ENCODE results near the gene WDR26. TPM values are rescaled to one million over a fixed set of nuclear protein-coding genes. Genes with fewer than 3 reads are reported as not detected.

Gene WDR26
- total and polyA plus RNA-seq, 9 of the 15 experiments (the other 6 are each of a cell fraction or from before 2014, with no cell fraction given) = 11.5 to 66.0 (median 39.8) TPM

DNA sequence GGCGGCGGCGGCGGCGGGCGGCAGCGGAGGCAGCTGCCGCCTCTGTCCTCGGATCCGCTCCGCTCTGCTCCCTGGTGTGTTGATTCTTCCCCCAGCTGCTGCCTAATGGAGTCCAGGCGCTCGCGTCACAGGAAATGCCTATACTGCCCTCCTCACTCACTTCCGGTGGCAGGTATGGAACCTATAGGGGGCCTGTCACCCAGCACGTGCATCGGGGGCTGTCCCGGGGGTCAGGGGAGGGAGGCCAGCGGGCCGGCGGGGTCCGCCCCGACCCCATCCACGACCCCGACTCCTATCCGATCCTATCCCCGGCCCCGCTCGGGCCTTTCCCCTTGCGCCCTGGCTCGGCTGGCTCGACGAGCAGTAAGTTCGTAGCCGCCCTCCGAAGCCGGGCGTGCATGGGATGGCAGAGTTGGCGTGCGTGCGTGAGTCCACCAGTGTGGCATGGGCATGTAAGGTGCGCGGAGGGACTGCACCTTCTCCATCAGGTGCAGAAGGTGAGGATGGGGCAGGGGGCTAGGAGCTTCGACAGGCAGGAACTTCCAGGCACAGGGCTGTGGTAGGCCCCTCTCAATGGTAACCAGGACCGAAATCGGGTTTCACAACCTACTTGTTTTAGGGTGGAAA is at the start of gene WDR26 (continued):
- TF ChIP-seq ZNF764 (CRISPR knock-in tag; IDR thresholded peaks at IDR 0.05; ENCODE audit: low read depth) = no peak
- TF ChIP-seq EP400 (IDR thresholded peaks at IDR 0.05) = peak; percentile 96
- TF ChIP-seq SAP30 (IDR thresholded peaks at IDR 0.05; ENCODE audit: borderline replicate concordance, insufficient read depth, low read depth, low read length, poor library complexity, severe bottlenecking) = peak; percentile 97
- 0 out of 2 replicates have a peak, but pooled peaks have one; percentile 67 for TF ChIP-seq ZZZ3 (IDR thresholded peaks at IDR 0.05)
- TF ChIP-seq, protein P1, sequence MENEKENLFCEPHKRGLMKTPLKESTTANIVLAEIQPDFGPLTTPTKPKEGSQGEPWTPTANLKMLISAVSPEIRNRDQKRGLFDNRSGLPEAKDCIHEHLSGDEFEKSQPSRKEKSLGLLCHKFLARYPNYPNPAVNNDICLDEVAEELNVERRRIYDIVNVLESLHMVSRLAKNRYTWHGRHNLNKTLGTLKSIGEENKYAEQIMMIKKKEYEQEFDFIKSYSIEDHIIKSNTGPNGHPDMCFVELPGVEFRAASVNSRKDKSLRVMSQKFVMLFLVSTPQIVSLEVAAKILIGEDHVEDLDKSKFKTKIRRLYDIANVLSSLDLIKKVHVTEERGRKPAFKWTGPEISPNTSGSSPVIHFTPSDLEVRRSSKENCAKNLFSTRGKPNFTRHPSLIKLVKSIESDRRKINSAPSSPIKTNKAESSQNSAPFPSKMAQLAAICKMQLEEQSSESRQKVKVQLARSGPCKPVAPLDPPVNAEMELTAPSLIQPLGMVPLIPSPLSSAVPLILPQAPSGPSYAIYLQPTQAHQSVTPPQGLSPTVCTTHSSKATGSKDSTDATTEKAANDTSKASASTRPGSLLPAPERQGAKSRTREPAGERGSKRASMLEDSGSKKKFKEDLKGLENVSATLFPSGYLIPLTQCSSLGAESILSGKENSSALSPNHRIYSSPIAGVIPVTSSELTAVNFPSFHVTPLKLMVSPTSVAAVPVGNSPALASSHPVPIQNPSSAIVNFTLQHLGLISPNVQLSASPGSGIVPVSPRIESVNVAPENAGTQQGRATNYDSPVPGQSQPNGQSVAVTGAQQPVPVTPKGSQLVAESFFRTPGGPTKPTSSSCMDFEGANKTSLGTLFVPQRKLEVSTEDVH (IDR thresholded peaks at IDR 0.05; ENCODE audit: low read depth, partially characterized antibody) = peak; percentile 75
- TF ChIP-seq ZBTB1 (CRISPR knock-in tag; IDR thresholded peaks at IDR 0.05; ENCODE audit: borderline replicate concordance, low read depth) = 0 out of 2 replicates have a peak, but pooled peaks have one; percentile 60
- TF ChIP-seq ZNF124 (CRISPR knock-in tag; IDR thresholded peaks at IDR 0.05) = no peak
- TF ChIP-seq, protein P2, sequence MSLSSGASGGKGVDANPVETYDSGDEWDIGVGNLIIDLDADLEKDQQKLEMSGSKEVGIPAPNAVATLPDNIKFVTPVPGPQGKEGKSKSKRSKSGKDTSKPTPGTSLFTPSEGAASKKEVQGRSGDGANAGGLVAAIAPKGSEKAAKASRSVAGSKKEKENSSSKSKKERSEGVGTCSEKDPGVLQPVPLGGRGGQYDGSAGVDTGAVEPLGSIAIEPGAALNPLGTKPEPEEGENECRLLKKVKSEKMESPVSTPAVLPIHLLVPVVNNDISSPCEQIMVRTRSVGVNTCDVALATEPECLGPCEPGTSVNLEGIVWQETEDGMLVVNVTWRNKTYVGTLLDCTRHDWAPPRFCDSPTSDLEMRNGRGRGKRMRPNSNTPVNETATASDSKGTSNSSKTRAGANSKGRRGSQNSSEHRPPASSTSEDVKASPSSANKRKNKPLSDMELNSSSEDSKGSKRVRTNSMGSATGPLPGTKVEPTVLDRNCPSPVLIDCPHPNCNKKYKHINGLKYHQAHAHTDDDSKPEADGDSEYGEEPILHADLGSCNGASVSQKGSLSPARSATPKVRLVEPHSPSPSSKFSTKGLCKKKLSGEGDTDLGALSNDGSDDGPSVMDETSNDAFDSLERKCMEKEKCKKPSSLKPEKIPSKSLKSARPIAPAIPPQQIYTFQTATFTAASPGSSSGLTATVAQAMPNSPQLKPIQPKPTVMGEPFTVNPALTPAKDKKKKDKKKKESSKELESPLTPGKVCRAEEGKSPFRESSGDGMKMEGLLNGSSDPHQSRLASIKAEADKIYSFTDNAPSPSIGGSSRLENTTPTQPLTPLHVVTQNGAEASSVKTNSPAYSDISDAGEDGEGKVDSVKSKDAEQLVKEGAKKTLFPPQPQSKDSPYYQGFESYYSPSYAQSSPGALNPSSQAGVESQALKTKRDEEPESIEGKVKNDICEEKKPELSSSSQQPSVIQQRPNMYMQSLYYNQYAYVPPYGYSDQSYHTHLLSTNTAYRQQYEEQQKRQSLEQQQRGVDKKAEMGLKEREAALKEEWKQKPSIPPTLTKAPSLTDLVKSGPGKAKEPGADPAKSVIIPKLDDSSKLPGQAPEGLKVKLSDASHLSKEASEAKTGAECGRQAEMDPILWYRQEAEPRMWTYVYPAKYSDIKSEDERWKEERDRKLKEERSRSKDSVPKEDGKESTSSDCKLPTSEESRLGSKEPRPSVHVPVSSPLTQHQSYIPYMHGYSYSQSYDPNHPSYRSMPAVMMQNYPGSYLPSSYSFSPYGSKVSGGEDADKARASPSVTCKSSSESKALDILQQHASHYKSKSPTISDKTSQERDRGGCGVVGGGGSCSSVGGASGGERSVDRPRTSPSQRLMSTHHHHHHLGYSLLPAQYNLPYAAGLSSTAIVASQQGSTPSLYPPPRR (CRISPR knock-in tag; IDR thresholded peaks at IDR 0.05; ENCODE audit: borderline replicate concordance) = peak; percentile 59; the same call in 1 of the 2 replicates
- TF ChIP-seq CEBPG (CRISPR knock-in tag; IDR thresholded peaks at IDR 0.05) = no peak; the same call in 1 of the 2 replicates
- TF ChIP-seq CEBPG (tag; conservative IDR thresholded peaks at IDR 0.05 in 1 of 2, IDR thresholded peaks at IDR 0.05 in 1 of 2) = no peak
- TF ChIP-seq, protein P3, sequence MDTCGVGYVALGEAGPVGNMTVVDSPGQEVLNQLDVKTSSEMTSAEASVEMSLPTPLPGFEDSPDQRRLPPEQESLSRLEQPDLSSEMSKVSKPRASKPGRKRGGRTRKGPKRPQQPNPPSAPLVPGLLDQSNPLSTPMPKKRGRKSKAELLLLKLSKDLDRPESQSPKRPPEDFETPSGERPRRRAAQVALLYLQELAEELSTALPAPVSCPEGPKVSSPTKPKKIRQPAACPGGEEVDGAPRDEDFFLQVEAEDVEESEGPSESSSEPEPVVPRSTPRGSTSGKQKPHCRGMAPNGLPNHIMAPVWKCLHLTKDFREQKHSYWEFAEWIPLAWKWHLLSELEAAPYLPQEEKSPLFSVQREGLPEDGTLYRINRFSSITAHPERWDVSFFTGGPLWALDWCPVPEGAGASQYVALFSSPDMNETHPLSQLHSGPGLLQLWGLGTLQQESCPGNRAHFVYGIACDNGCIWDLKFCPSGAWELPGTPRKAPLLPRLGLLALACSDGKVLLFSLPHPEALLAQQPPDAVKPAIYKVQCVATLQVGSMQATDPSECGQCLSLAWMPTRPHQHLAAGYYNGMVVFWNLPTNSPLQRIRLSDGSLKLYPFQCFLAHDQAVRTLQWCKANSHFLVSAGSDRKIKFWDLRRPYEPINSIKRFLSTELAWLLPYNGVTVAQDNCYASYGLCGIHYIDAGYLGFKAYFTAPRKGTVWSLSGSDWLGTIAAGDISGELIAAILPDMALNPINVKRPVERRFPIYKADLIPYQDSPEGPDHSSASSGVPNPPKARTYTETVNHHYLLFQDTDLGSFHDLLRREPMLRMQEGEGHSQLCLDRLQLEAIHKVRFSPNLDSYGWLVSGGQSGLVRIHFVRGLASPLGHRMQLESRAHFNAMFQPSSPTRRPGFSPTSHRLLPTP (IDR thresholded peaks at IDR 0.05; ENCODE audit: borderline replicate concordance, extremely low read depth, insufficient read length) = no peak
- TF ChIP-seq SAFB2 (IDR thresholded peaks at IDR 0.05; ENCODE audit: borderline replicate concordance, low read depth, low read length, severe bottlenecking) = no peak
- TF ChIP-seq, protein P4, sequence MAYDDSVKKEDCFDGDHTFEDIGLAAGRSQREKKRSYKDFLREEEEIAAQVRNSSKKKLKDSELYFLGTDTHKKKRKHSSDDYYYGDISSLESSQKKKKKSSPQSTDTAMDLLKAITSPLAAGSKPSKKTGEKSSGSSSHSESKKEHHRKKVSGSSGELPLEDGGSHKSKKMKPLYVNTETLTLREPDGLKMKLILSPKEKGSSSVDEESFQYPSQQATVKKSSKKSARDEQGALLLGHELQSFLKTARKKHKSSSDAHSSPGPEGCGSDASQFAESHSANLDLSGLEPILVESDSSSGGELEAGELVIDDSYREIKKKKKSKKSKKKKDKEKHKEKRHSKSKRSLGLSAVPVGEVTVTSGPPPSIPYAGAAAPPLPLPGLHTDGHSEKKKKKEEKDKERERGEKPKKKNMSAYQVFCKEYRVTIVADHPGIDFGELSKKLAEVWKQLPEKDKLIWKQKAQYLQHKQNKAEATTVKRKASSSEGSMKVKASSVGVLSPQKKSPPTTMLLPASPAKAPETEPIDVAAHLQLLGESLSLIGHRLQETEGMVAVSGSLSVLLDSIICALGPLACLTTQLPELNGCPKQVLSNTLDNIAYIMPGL (CRISPR knock-in tag; IDR thresholded peaks at IDR 0.05) = peak; percentile 59; the same call in 1 of the 2 replicates

All from K562 (cell line).